NK-92 treated with Interleukin-12 subunit alpha and Interleukin-12 subunit beta, amount 100 ng/mL, for 24 hours (cell line): ENCODE data around the gene SREBF2.

Experiments used
- DNase-seq: peaks from one replicate; lab custom pipeline; 2025; lab: John Stamatoyannopoulos, UW

SREBF2 gene

GRCh38 chr22:41908411-41909309 lies 75.8 kb downstream of the SREBF2 start:
- DNase-seq, result no peak

- no peak for DNase-seq
Measured at GRCh38 chr22:41909310-41910049, 76.6 kb downstream of the SREBF2 start.

- no peak for DNase-seq
Measured at GRCh38 chr22:41910050-41911000, 77.4 kb downstream of the SREBF2 start.

- no peak for DNase-seq
Measured at GRCh38 chr22:41911001-41911611, 78.2 kb downstream of the SREBF2 start.

GRCh38 chr22:41912338-41913039 lies 79.6 kb downstream of the SREBF2 start:
- DNase-seq, result no peak

- no peak for DNase-seq
Measured at GRCh38 chr22:41913040-41913719, 80.3 kb downstream of the SREBF2 start.

GRCh38 chr22:41913842-41914534 lies 81.1 kb downstream of the SREBF2 start:
- DNase-seq, result no peak

- no peak for DNase-seq
Measured at GRCh38 chr22:41914611-41915034, 81.7 kb downstream of the SREBF2 start.

GRCh38 chr22:41915035-41915785 lies 82.3 kb downstream of the SREBF2 start, which contains the start of gene SHISA8:
Gene SHISA8 (minus strand): TSS chr22:41915074. CDS start chr22:41914667, 407 bp downstream.
- DNase-seq, result no peak

- no peak for DNase-seq
Measured at GRCh38 chr22:41915786-41916493, 83.0 kb downstream of the SREBF2 start.

- no peak for DNase-seq
Measured at GRCh38 chr22:41916745-41917358, 83.9 kb downstream of the SREBF2 start.

- DNase-seq, result no peak
Measured at GRCh38 chr22:41917375-41917902, 84.5 kb downstream of the SREBF2 start.

GRCh38 chr22:41917903-41918791 lies 85.2 kb downstream of the SREBF2 start:
- no peak for DNase-seq

- DNase-seq, result no peak
Measured at GRCh38 chr22:41919357-41920224, 86.7 kb downstream of the SREBF2 start.

GRCh38 chr22:41920271-41920976 lies 87.5 kb downstream of the SREBF2 start:
- DNase-seq, result no peak
